Thyroid gland (tissue), 4 donors: ENCODE measurements around the gene TMEM200B.

Source experiments
- POLR2A ChIP-seq, 2 donors: fragments of 450-650 bp; IDR thresholded peaks; one replicate each; pipeline ENCODE4 v1.6.1; 2017; ENCODE audit warnings: antibody characterized with exemption in 2 of 2, mild to moderate bottlenecking in 2 of 2, moderate library complexity in 1 of 2
- TF ChIP-seq, protein P1 (sequence below), 6 experiments: fragments of 200-600 bp in 3 of 6; fragments of 450-650 bp in 3 of 6; sonication (generic) in 3 of 6; IDR thresholded peaks; one replicate each; pipeline ENCODE4 v1.5.1; 2016 to 2019; ENCODE audit warnings: antibody characterized with exemption in 6 of 6, mild to moderate bottlenecking in 2 of 6, inconsistent platforms in 1 of 6, moderate library complexity in 1 of 6

DNA sequence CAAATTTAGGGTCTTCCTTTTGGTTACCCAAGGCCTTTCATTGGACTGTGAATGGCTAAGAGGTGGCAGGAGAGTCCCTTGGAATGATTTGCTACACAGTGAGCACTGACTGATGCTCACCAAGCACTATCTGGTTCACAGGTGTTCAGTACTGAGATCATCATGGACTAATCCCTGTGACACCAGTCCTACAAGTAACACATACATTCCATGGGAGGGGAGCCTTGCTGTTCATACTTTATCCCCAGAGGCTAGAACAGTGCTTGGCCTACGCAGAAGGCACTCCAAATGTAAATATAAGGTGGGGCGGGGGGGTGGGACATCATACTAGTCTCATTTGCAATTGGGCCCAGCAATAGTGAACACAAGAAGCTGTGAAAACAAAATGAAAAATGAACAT lies 20.5 kb upstream of the TMEM200B start:
- TF ChIP-seq POLR2A (IDR thresholded peaks at IDR 0.05), result no peak
- TF ChIP-seq, protein P1, sequence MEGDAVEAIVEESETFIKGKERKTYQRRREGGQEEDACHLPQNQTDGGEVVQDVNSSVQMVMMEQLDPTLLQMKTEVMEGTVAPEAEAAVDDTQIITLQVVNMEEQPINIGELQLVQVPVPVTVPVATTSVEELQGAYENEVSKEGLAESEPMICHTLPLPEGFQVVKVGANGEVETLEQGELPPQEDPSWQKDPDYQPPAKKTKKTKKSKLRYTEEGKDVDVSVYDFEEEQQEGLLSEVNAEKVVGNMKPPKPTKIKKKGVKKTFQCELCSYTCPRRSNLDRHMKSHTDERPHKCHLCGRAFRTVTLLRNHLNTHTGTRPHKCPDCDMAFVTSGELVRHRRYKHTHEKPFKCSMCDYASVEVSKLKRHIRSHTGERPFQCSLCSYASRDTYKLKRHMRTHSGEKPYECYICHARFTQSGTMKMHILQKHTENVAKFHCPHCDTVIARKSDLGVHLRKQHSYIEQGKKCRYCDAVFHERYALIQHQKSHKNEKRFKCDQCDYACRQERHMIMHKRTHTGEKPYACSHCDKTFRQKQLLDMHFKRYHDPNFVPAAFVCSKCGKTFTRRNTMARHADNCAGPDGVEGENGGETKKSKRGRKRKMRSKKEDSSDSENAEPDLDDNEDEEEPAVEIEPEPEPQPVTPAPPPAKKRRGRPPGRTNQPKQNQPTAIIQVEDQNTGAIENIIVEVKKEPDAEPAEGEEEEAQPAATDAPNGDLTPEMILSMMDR (IDR thresholded peaks at IDR 0.05), result no peak
